IPS DF 4.7 (cell line): ENCODE measurements around the gene GRIK1.
"Not testable (repeated sequence)": the region's sequence is repeated elsewhere in the genome, so short reads cannot be mapped to it uniquely, and the experiment has no call there.

ENCODE experiments used
- DNase-seq: peaks from one replicate; pipeline ENCODE4 v3.0.0-alpha.2; 2013; ENCODE audit warnings: low spot score; ENCODE audit errors: extremely low read depth

GRIK1 gene

DNA sequence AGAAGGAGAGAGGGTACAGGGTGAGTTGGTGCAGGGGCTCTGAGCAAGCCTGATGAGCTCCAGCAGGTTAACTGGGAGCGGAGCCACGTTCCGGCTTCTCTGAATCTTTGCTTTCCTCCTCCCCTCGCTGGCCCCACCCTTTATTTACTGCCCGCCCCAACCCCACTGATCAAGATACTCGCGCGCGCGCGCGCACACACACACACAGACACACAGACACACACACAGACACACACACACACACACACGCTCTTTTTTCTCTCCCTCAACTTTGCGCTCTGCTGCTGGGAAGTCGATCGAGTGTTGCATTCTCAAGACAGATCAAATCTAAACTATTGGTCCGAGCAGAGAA, at the start of gene GRIK1:
Gene GRIK1 (minus strand): TSS at position 73 of the 352 bp plus-strand sequence.
- no peak for DNase-seq

GRCh38 chr21:29987762-29988161, 48.0 kb upstream of the GRIK1 start:
- no peak for DNase-seq

- DNase-seq, result no peak
These were observed 46.1 kb upstream of the GRIK1 start for GRCh38 chr21:29985866-29986265.

DNA sequence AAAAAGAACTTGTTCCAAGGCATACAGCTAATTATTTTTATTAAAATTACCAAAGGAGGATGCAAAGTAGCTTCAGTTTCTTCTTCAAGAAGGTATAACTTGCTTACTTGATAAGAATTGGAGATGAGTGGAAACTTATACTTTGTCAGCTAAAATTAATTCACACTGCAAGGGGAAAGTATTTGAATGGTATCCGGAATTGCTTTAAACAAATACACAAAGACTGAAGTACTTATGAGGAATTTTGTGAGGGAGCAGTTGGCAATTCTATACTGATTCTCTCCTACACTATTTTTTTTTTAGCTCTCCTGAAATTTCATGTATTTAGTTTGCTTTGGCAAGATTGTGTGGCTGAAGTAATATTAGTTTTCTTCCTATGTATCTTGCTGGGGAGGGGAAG, 39.2 kb upstream of the GRIK1 start:
- no peak for DNase-seq

DNA sequence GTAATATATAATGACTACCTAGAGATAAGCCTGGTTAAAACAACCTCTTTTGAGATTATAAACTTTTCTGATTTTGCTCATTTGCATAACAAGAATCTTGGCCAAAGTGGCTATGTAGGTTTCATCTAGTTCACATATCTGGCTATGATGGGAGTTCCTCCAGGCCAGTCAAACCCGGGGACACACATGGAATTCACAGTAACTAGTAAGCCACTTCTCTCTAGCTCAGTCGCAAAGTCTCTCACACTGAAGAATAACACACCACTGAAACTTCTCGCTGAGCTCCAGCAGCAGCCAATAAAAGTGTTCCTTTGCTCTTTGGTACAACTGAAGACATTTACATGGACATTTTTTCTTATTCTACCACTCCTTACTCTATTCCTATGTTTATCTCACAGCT, 36.0 kb upstream of the GRIK1 start:
- DNase-seq, result no peak

GRCh38 chr21:29973258-29973657, 33.5 kb upstream of the GRIK1 start:
- DNase-seq, result no peak

- no peak for DNase-seq
These were observed 21.7 kb upstream of the GRIK1 start for GRCh38 chr21:29961291-29962027.

GRCh38 chr21:29958551-29958950, 18.8 kb upstream of the GRIK1 start:
- DNase-seq, result no peak

GRCh38 chr21:29958035-29958434, 18.2 kb upstream of the GRIK1 start:
- DNase-seq, result not testable (repeated sequence)

DNA sequence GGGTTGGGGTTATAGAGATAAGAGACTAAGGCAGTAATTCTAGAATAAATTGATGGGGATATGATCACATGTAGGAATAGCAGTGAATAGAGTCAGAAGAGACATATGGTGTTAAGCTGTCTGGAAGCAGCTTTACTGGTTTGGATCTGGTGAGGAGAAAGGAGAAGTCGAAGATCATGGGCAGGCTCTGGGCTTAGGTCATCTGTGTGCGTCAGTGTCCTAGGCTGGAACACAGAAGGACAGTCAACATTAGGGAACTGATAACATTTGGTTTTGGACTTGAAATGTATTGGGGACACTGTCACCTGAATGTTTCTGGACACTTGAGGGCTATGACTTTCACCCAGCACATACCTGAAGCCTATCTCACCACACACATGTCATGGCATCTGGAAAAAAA, 13.9 kb upstream of the GRIK1 start:
- no peak for DNase-seq

GRCh38 chr21:29953072-29953471, 13.3 kb upstream of the GRIK1 start:
- DNase-seq, result no peak

DNA sequence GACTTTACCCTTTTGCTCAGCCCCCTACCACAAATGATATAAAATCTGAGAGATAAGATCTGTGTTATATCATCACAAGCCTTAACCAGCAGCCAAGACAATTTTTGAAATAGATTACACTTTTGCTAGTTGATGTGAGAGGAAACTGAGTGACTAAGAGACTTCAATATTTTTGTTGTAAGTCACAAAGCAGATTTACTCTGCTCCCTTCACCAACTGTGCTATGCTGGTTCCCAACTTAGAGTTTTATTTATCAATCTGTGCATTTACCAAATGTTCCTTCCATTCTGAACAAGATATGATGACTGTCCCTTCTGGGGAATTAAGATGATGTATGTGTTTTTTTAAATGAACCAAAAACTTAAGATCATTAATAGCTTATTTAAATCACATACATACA, 12.1 kb upstream of the GRIK1 start:
- no peak for DNase-seq

DNA sequence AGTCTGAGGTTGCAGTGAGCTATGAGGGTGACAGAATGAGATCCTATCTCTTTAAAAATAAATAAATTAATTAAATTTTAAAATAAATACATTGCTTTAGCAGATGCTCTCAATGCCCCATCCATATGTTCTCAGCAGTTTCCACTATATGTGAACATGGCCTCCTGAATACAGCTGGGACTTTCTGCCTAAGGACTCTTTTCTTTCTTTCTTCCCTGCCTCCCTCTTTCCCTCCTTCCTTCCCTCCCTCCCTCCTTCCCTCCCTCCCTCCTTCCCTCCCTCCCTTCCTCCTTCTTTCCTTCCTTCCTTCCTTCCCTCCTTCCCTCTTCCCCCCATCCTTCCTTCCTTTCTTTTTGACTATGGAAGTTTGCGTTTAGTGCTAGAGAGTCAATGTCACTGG, 10.2 kb upstream of the GRIK1 start:
- DNase-seq, result no peak

GRCh38 chr21:29947119-29947518, 7.3 kb upstream of the GRIK1 start:
- DNase-seq, result no peak

GRCh38 chr21:29943885-29944284, 4.1 kb upstream of the GRIK1 start:
- no peak for DNase-seq

DNA sequence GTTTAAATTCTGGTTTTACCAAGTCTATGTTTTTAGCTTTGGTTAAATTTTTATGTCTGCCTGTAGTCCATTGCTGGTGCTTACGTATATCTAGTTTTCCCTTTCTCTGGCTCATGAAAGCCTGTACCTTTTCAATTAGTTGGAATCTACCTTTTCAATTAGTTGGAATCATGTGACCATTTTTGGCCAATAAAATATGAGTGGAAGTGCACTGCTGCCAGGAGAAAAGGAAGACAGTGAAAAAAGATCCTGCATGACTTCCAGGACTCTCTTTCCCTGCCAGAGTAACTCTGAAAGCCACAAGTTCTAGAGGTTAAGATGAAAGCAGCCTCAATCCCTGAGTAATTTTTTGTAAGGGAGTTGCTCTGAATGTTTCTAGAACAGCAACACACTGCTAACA, 2.2 kb upstream of the GRIK1 start:
- no peak for DNase-seq

- no peak for DNase-seq
These were observed 1.2 kb upstream of the GRIK1 start for GRCh38 chr21:29940991-29941390.

GRCh38 chr21:29940361-29940760, 565 bp upstream of the GRIK1 start:
- no peak for DNase-seq

- DNase-seq, result no peak
These were observed 482 bp downstream of the GRIK1 start for GRCh38 chr21:29939104-29939923.

GRCh38 chr21:29938776-29939103, 1.1 kb downstream of the GRIK1 start:
- DNase-seq, result no peak

- no peak for DNase-seq
These were observed 6.7 kb downstream of the GRIK1 start for GRCh38 chr21:29933088-29933487.

DNA sequence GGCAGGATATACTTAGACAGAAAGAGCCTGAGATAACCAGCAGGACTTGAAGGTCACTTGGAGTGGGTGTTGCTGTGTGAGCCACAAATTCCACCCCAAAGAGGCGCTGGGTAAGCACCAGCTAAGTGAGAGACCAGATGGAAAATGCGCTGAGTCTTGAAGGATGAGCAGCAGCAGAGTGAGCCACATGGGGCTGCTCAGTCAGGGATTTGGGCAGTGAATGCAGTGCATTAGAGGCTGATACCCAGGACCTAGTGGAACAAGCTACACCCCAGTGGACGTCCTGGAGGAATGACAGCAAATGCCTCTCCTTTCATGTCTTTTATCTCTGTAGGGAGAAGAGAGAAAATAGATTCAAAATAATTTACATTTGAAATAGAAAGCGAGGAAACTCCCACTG, 11.3 kb downstream of the GRIK1 start:
- DNase-seq, result no peak

DNA sequence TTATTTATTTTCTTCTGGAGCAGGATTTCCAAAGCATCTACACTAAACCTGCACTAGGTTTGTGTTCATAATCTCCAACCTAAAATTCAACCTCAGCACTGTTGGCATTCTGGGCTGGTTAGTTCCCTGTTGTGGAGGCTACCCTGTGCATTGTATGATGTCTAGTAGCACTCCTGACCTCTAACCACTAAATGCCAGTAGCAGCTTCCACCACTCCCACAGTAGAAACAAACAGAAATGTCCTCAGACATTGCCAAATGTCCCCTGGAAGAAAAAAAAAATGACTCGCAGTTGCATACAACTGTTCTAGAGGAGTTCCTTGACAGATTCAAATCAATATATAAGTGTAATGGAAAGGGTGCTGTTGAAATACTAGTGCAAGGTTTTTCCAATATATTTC, 18.9 kb downstream of the GRIK1 start:
- no peak for DNase-seq
